Cerebellar cortex (tissue), 1 donor: ENCODE measurements around the gene NEGR1.
A peak's percentile ranks its signal among the peaks of the same experiment; 100 is the strongest.

Source experiments
- DNase-seq: peaks from one replicate; pipeline ENCODE4 v3.0.0-alpha.2; 2015; ENCODE audit warnings: low spot score

The NEGR1 gene

GRCh38 chr1:72023063-72023930, 259.0 kb downstream of the NEGR1 start:
- DNase-seq: no peak

GRCh38 chr1:72018562-72018961, 263.8 kb downstream of the NEGR1 start:
- no peak for DNase-seq

GRCh38 chr1:72015006-72015405, 267.3 kb downstream of the NEGR1 start:
- DNase-seq: no peak

- no peak for DNase-seq
Measured at GRCh38 chr1:72013161-72013560, 269.2 kb downstream of the NEGR1 start.

- no peak for DNase-seq
Measured at GRCh38 chr1:72011721-72012120, 270.6 kb downstream of the NEGR1 start.

- DNase-seq: no peak
Measured at GRCh38 chr1:72010094-72010431, 272.3 kb downstream of the NEGR1 start.

GRCh38 chr1:72009173-72010093, 272.9 kb downstream of the NEGR1 start:
- DNase-seq: no peak

- no peak for DNase-seq
Measured at GRCh38 chr1:72007312-72007711, 275.0 kb downstream of the NEGR1 start.

- no peak for DNase-seq
Measured at GRCh38 chr1:72006092-72006491, 276.2 kb downstream of the NEGR1 start.

GRCh38 chr1:72003092-72003491, 279.2 kb downstream of the NEGR1 start:
- no peak for DNase-seq

GRCh38 chr1:72000809-72001208, 281.5 kb downstream of the NEGR1 start:
- DNase-seq: no peak

GRCh38 chr1:71994646-71995045, 287.7 kb downstream of the NEGR1 start:
- DNase-seq: no peak

- no peak for DNase-seq
Measured at GRCh38 chr1:71987181-71987580, 295.2 kb downstream of the NEGR1 start.

GRCh38 chr1:71986160-71986559, 296.2 kb downstream of the NEGR1 start:
- no peak for DNase-seq

- no peak for DNase-seq
Measured at GRCh38 chr1:71980556-71980955, 301.8 kb downstream of the NEGR1 start.

- no peak for DNase-seq
Measured at GRCh38 chr1:71979882-71980281, 302.5 kb downstream of the NEGR1 start.

- DNase-seq: no peak
Measured at GRCh38 chr1:71967670-71968069, 314.7 kb downstream of the NEGR1 start.

- no peak for DNase-seq
Measured at GRCh38 chr1:71964188-71964587, 318.2 kb downstream of the NEGR1 start.

GRCh38 chr1:71956613-71957285, 325.6 kb downstream of the NEGR1 start:
- no peak for DNase-seq

GRCh38 chr1:71950579-71950978, 331.8 kb downstream of the NEGR1 start:
- no peak for DNase-seq

- DNase-seq: no peak
Measured at GRCh38 chr1:71949681-71950080, 332.7 kb downstream of the NEGR1 start.

- peak; percentile 60 for DNase-seq
Measured at GRCh38 chr1:71948561-71948960, 333.8 kb downstream of the NEGR1 start.

- DNase-seq: no peak
Measured at GRCh38 chr1:71944006-71944405, 338.3 kb downstream of the NEGR1 start.
